ENCODE measurements around the gene PEAK1.

Gene PEAK1

GRCh38 chr15:77454265-77454664, 34.4 kb upstream of the PEAK1 start:
- H3K9ac ChIP-seq (ENCODE audit: low read length): no peak overlapping the region
- no peak overlapping the region for H3K4me2 ChIP-seq (ENCODE audit: low read length)
- no peaks in the 10 kb centered on the region for H3K79me1 ChIP-seq (ENCODE audit: low read length)
- H3K4me3 ChIP-seq (ENCODE audit: low read length): no peak overlapping the region
- no peak overlapping the region for H3K4ac ChIP-seq (ENCODE audit: low read depth, low read length)
- no peak overlapping the region for H4K5ac ChIP-seq (ENCODE audit: low read length)
- H2BK15ac ChIP-seq (replicated peaks; ENCODE audit: low read depth): no peak overlapping the region
- no peak overlapping the region for H3K27ac ChIP-seq (ENCODE audit: low read depth, low read length)
- H3K23ac ChIP-seq (ENCODE audit: low read length): no peak overlapping the region
- no peak overlapping the region for H3K56ac ChIP-seq (ENCODE audit: low read length)
- H2BK120ac ChIP-seq (ENCODE audit: low read depth, low read length): no peak overlapping the region
- DNase-seq: no peak
- H3K79me2 ChIP-seq (ENCODE audit: control insufficient read depth, insufficient read depth, low read length): no peaks in the 10 kb centered on the region
- no peak overlapping the region for H2AK5ac ChIP-seq (ENCODE audit: low read length)
- H3K18ac ChIP-seq (ENCODE audit: low read length): no peak overlapping the region
- H4K8ac ChIP-seq (ENCODE audit: low read depth, low read length): no peak overlapping the region
- H3K27me3 ChIP-seq (ENCODE audit: insufficient read depth, low read length, poor library complexity): no peaks in the 10 kb centered on the region
- no peaks in the 10 kb centered on the region for H3K36me3 ChIP-seq (ENCODE audit: control insufficient read depth, insufficient read depth, low read length)
- H3K4me1 ChIP-seq (ENCODE audit: control insufficient read depth, low read depth, low read length): no peaks in the 10 kb centered on the region
- 100% methylated on average over 1 of the region's 1 CpG for WGBS (ENCODE audit: extremely low coverage, insufficient coverage, low lambda C conversion rate)
- H2BK5ac ChIP-seq (ENCODE audit: low read length): no peak overlapping the region

- no peak overlapping the region for H3K9ac ChIP-seq (ENCODE audit: low read length)
- no peak overlapping the region for H4K8ac ChIP-seq (ENCODE audit: low read depth, low read length)
- H3K18ac ChIP-seq (ENCODE audit: low read length): no peak overlapping the region
- no peak for DNase-seq
- H4K5ac ChIP-seq (ENCODE audit: low read length): no peak overlapping the region
- H3K79me1 ChIP-seq (ENCODE audit: low read length): peaks cover 4% of the 10 kb centered on the region
- no peak overlapping the region for H2BK15ac ChIP-seq (replicated peaks; ENCODE audit: low read depth)
- no peak overlapping the region for H2BK120ac ChIP-seq (ENCODE audit: low read depth, low read length)
- H3K4me1 ChIP-seq (ENCODE audit: control insufficient read depth, low read depth, low read length): no peaks in the 10 kb centered on the region
- H3K27ac ChIP-seq (ENCODE audit: low read depth, low read length): no peak overlapping the region
- WGBS (ENCODE audit: extremely low coverage, insufficient coverage, low lambda C conversion rate): no CpG with 5 or more reads among the region's 4 CpGs
- no peak overlapping the region for H3K56ac ChIP-seq (ENCODE audit: low read length)
- no peak overlapping the region for H2BK5ac ChIP-seq (ENCODE audit: low read length)
- H3K79me2 ChIP-seq (ENCODE audit: control insufficient read depth, insufficient read depth, low read length): no peaks in the 10 kb centered on the region
- no peaks in the 10 kb centered on the region for H3K36me3 ChIP-seq (ENCODE audit: control insufficient read depth, insufficient read depth, low read length)
- H3K27me3 ChIP-seq (ENCODE audit: insufficient read depth, low read length, poor library complexity): no peaks in the 10 kb centered on the region
- H2AK5ac ChIP-seq (ENCODE audit: low read length): no peak overlapping the region
- H3K4me2 ChIP-seq (ENCODE audit: low read length): no peak overlapping the region
- no peak overlapping the region for H3K4me3 ChIP-seq (ENCODE audit: low read length)
- no peak overlapping the region for H3K23ac ChIP-seq (ENCODE audit: low read length)
- no peak overlapping the region for H3K4ac ChIP-seq (ENCODE audit: low read depth, low read length)
Measured at GRCh38 chr15:77446840-77447390, 27.0 kb upstream of the PEAK1 start.

GRCh38 chr15:77440378-77440999, 20.6 kb upstream of the PEAK1 start:
- Histone ChIP-seq H3K18ac (ENCODE audit: low read length) (no peak overlapping the region), H3K36me3 (ENCODE audit: control insufficient read depth, insufficient read depth, low read length) (no peaks in the 10 kb centered on the region), H2BK5ac (ENCODE audit: low read length) (no peak overlapping the region), H3K56ac (ENCODE audit: low read length) (no peak overlapping the region), H3K27me3 (ENCODE audit: insufficient read depth, low read length, poor library complexity) (no peaks in the 10 kb centered on the region), H2BK120ac (ENCODE audit: low read depth, low read length) (no peak overlapping the region), H3K79me1 (ENCODE audit: low read length) (peaks cover 4% of the 10 kb centered on the region), H2BK15ac (replicated peaks; ENCODE audit: low read depth) (no peak overlapping the region), H2AK5ac (ENCODE audit: low read length) (no peak overlapping the region), H3K4me2 (ENCODE audit: low read length) (no peak overlapping the region), H4K5ac (ENCODE audit: low read length) (no peak overlapping the region), H3K4me3 (ENCODE audit: low read length) (no peak overlapping the region), H3K4ac (ENCODE audit: low read depth, low read length) (no peak overlapping the region), H3K79me2 (ENCODE audit: control insufficient read depth, insufficient read depth, low read length) (no peaks in the 10 kb centered on the region), H3K27ac (ENCODE audit: low read depth, low read length) (no peak overlapping the region), H3K4me1 (ENCODE audit: control insufficient read depth, low read depth, low read length) (no peaks in the 10 kb centered on the region), H3K23ac (ENCODE audit: low read length) (no peak overlapping the region), H4K8ac (ENCODE audit: low read depth, low read length) (no peak overlapping the region), H3K9ac (ENCODE audit: low read length) (no peak overlapping the region)
- WGBS (ENCODE audit: extremely low coverage, insufficient coverage, low lambda C conversion rate): no CpG with 5 or more reads among the region's 3 CpGs
- DNase-seq: no peak

GRCh38 chr15:77437264-77437663, 17.4 kb upstream of the PEAK1 start:
- Histone ChIP-seq H3K4ac (ENCODE audit: low read depth, low read length) (no peak overlapping the region), H3K56ac (ENCODE audit: low read length) (no peak overlapping the region), H3K9ac (ENCODE audit: low read length) (no peak overlapping the region), H3K27me3 (ENCODE audit: insufficient read depth, low read length, poor library complexity) (no peaks in the 10 kb centered on the region), H2BK120ac (ENCODE audit: low read depth, low read length) (no peak overlapping the region), H3K27ac (ENCODE audit: low read depth, low read length) (no peak overlapping the region), H3K36me3 (ENCODE audit: control insufficient read depth, insufficient read depth, low read length) (no peaks in the 10 kb centered on the region), H2BK15ac (replicated peaks; ENCODE audit: low read depth) (no peak overlapping the region), H3K4me3 (ENCODE audit: low read length) (no peak overlapping the region), H3K4me2 (ENCODE audit: low read length) (no peak overlapping the region), H3K4me1 (ENCODE audit: control insufficient read depth, low read depth, low read length) (no peaks in the 10 kb centered on the region), H3K79me1 (ENCODE audit: low read length) (no peaks in the 10 kb centered on the region), H4K5ac (ENCODE audit: low read length) (no peak overlapping the region), H3K23ac (ENCODE audit: low read length) (no peak overlapping the region), H2BK5ac (ENCODE audit: low read length) (no peak overlapping the region), H4K8ac (ENCODE audit: low read depth, low read length) (no peak overlapping the region), H3K79me2 (ENCODE audit: control insufficient read depth, insufficient read depth, low read length) (peaks cover 2% of the 10 kb centered on the region), H3K18ac (ENCODE audit: low read length) (no peak overlapping the region), H2AK5ac (ENCODE audit: low read length) (no peak overlapping the region)
- no CpG with 5 or more reads among the region's 4 CpGs for WGBS (ENCODE audit: extremely low coverage, insufficient coverage, low lambda C conversion rate)
- no peak for DNase-seq

GRCh38 chr15:77436822-77437221, 16.9 kb upstream of the PEAK1 start:
- WGBS (ENCODE audit: extremely low coverage, insufficient coverage, low lambda C conversion rate): no CpG with 5 or more reads among the region's 2 CpGs
- Histone ChIP-seq H3K27ac (ENCODE audit: low read depth, low read length) (no peak overlapping the region), H2BK15ac (replicated peaks; ENCODE audit: low read depth) (no peak overlapping the region), H3K4me1 (ENCODE audit: control insufficient read depth, low read depth, low read length) (no peaks in the 10 kb centered on the region), H2BK120ac (ENCODE audit: low read depth, low read length) (no peak overlapping the region), H3K23ac (ENCODE audit: low read length) (no peak overlapping the region), H3K4ac (ENCODE audit: low read depth, low read length) (no peak overlapping the region), H3K4me3 (ENCODE audit: low read length) (no peak overlapping the region), H3K18ac (ENCODE audit: low read length) (no peak overlapping the region), H3K4me2 (ENCODE audit: low read length) (no peak overlapping the region), H3K79me1 (ENCODE audit: low read length) (no peaks in the 10 kb centered on the region), H3K56ac (ENCODE audit: low read length) (no peak overlapping the region), H3K9ac (ENCODE audit: low read length) (no peak overlapping the region), H3K79me2 (ENCODE audit: control insufficient read depth, insufficient read depth, low read length) (peaks cover 2% of the 10 kb centered on the region), H4K5ac (ENCODE audit: low read length) (no peak overlapping the region), H2BK5ac (ENCODE audit: low read length) (no peak overlapping the region), H3K36me3 (ENCODE audit: control insufficient read depth, insufficient read depth, low read length) (no peaks in the 10 kb centered on the region), H3K27me3 (ENCODE audit: insufficient read depth, low read length, poor library complexity) (no peaks in the 10 kb centered on the region), H2AK5ac (ENCODE audit: low read length) (no peak overlapping the region), H4K8ac (ENCODE audit: low read depth, low read length) (no peak overlapping the region)
- DNase-seq: no peak

- Histone ChIP-seq H2BK15ac (replicated peaks; ENCODE audit: low read depth) (no peak overlapping the region), H3K4me3 (ENCODE audit: low read length) (no peak overlapping the region), H3K36me3 (ENCODE audit: control insufficient read depth, insufficient read depth, low read length) (no peaks in the 10 kb centered on the region), H3K27ac (ENCODE audit: low read depth, low read length) (no peak overlapping the region), H2AK5ac (ENCODE audit: low read length) (no peak overlapping the region), H3K79me2 (ENCODE audit: control insufficient read depth, insufficient read depth, low read length) (peaks cover 2% of the 10 kb centered on the region), H3K4me2 (ENCODE audit: low read length) (no peak overlapping the region), H3K18ac (ENCODE audit: low read length) (no peak overlapping the region), H4K5ac (ENCODE audit: low read length) (no peak overlapping the region), H3K79me1 (ENCODE audit: low read length) (peaks cover 4% of the 10 kb centered on the region), H3K4ac (ENCODE audit: low read depth, low read length) (no peak overlapping the region), H2BK120ac (ENCODE audit: low read depth, low read length) (no peak overlapping the region), H3K27me3 (ENCODE audit: insufficient read depth, low read length, poor library complexity) (no peaks in the 10 kb centered on the region), H3K56ac (ENCODE audit: low read length) (no peak overlapping the region), H3K23ac (ENCODE audit: low read length) (no peak overlapping the region), H3K4me1 (ENCODE audit: control insufficient read depth, low read depth, low read length) (no peaks in the 10 kb centered on the region), H4K8ac (ENCODE audit: low read depth, low read length) (no peak overlapping the region), H2BK5ac (ENCODE audit: low read length) (no peak overlapping the region), H3K9ac (ENCODE audit: low read length) (no peak overlapping the region)
- DNase-seq: no peak
- no CpG with 5 or more reads among the region's 2 CpGs for WGBS (ENCODE audit: extremely low coverage, insufficient coverage, low lambda C conversion rate)
Measured at GRCh38 chr15:77430652-77431051, 10.7 kb upstream of the PEAK1 start.

Data from mesendoderm (in vitro differentiated cells).